KG1 (cell line): ENCODE results near the gene FRMD1.

ENCODE experiments used
- DNase-seq: peaks from one replicate; lab custom pipeline; 2025; lab: John Stamatoyannopoulos, UW

FRMD1 gene

GRCh38 chr6:168005796-168006195 is 73.2 kb downstream of the FRMD1 start:
- no peak for DNase-seq

- DNase-seq, result no peak
Measured at GRCh38 chr6:168004945-168005344, 74.1 kb downstream of the FRMD1 start.

GRCh38 chr6:168004023-168004422 is 75.0 kb downstream of the FRMD1 start:
- no peak for DNase-seq
